ENCODE data around the gene ARID5B. TPM values are rescaled to one million over a fixed set of nuclear protein-coding genes. Genes with fewer than 3 reads are reported as not detected.

The ARID5B gene
- total RNA-seq, 4 donors from 2014 or later: 17.7 to 54.6 (median 34.8) TPM

DNA sequence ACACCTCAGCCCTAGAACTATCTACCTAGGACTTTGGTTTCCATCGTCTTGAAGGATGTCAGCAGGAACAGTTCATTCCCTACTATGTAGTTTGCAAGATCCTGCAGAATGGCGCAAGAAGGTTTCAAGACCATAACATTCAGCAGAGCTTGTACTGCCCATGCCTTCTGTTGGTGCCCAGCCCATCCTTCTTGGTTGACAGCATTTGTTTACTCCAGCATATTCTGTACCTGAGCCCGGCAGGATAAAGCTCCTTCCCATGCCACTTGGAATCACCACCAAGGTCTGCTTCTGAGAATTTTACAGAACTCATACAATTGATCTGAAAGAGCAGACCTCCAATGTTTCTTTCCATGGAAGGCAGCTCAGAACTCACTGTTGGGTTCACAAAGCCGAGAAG is 150.8 kb downstream of the ARID5B start:
- Histone ChIP-seq H3K4me1 (peaks cover 18 to 80% (median 49%) of the 10 kb centered on the region in 4 donors), H3K27ac (peak overlapping the region in 3 of 4 donors; percentile 85 to 91 (median 87)), H3K27me3 (no peaks in the 10 kb centered on the region), H3K36me3 (no peaks in the 10 kb centered on the region), H3K9me3 (no peaks in the 10 kb centered on the region), H3K4me3 (no peak overlapping the region)
- in situ Hi-C loops (cut with MboI; ENCODE audit: low pct_ligation_motif_present in 1 of 4, low pct_unique_long_range_greater_than_20kb in 1 of 4, low sequenced_read_pairs in 3 of 4): no loop called here
- 100% methylated on average over 3 to 4 of the region's 4 CpGs for WGBS, 2 donors (ENCODE audit: low coverage in 1 of 2)
- intact Hi-C loops (cut with DNase I; ENCODE audit: low total_unique reads): no loop called here
- TF ChIP-seq, protein P1, sequence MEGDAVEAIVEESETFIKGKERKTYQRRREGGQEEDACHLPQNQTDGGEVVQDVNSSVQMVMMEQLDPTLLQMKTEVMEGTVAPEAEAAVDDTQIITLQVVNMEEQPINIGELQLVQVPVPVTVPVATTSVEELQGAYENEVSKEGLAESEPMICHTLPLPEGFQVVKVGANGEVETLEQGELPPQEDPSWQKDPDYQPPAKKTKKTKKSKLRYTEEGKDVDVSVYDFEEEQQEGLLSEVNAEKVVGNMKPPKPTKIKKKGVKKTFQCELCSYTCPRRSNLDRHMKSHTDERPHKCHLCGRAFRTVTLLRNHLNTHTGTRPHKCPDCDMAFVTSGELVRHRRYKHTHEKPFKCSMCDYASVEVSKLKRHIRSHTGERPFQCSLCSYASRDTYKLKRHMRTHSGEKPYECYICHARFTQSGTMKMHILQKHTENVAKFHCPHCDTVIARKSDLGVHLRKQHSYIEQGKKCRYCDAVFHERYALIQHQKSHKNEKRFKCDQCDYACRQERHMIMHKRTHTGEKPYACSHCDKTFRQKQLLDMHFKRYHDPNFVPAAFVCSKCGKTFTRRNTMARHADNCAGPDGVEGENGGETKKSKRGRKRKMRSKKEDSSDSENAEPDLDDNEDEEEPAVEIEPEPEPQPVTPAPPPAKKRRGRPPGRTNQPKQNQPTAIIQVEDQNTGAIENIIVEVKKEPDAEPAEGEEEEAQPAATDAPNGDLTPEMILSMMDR (IDR thresholded peaks at IDR 0.05): no peak
- no peak for TF ChIP-seq POLR2A (IDR thresholded peaks at IDR 0.05)
- no peak for TF ChIP-seq POLR2AphosphoS5 (IDR thresholded peaks at IDR 0.05)
- TF ChIP-seq EP300 (IDR thresholded peaks at IDR 0.05; ENCODE audit: low read depth): no peak
- DNase-seq: no peak

DNA sequence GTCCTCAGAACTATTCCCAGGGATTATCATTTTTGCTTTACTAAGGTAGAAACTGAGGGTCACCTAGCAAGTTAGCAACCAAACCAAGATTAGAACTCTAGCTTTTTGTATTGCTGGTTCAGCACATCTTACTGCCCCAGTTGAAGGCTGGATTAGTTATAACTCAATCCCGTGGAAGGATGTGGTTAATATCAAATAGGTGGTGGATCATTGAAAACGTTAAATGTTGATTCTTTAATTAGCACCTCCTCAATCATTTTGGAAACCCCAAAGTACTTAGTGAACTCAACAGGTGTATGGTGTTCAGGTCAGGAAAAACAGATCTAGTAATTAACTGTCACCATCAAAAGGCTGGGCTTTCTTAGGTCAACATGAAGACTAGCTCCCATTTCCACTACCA is 152.4 kb downstream of the ARID5B start:
- TF ChIP-seq, protein P1 (IDR thresholded peaks at IDR 0.05): no peak
- no peak for TF ChIP-seq EP300 (IDR thresholded peaks at IDR 0.05; ENCODE audit: low read depth)
- TF ChIP-seq POLR2A (IDR thresholded peaks at IDR 0.05): no peak
- TF ChIP-seq POLR2AphosphoS5 (IDR thresholded peaks at IDR 0.05): no peak

DNA sequence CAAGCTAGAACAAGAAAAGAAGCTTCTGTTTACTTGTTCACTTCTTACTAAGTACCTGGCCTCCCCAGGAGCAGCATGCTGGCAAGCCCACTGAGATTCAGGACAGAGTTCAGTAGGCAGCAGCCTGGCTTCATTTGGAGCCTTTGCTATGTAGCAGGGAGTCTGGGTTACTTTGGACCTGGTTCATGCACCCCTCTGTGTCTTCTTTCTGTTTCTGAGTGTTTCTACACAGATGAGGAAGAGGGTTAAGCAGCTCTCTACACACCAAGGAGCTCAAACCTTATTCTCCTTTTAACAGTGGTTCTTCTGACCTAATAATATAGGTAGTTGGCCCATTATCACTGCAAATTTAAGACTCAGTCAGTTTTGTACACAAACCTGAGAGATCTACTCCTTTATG is 152.9 kb downstream of the ARID5B start:
- in situ Hi-C loops (cut with MboI; ENCODE audit: low pct_ligation_motif_present in 1 of 4, low pct_unique_long_range_greater_than_20kb in 1 of 4, low sequenced_read_pairs in 3 of 4): no loop called here
- TF ChIP-seq POLR2A (IDR thresholded peaks at IDR 0.05) (no peak), POLR2AphosphoS5 (IDR thresholded peaks at IDR 0.05) (no peak), EP300 (IDR thresholded peaks at IDR 0.05; ENCODE audit: low read depth) (no peak)
- TF ChIP-seq, protein P1 (IDR thresholded peaks at IDR 0.05): no peak
- H3K27ac ChIP-seq: peak overlapping the region; percentile 69 to 91 (median 82)
- H3K4me1 ChIP-seq: peaks cover 17 to 80% (median 51%) of the 10 kb centered on the region in 4 donors
- DNase-seq: no peak
- no peaks in the 10 kb centered on the region for H3K9me3 ChIP-seq
- intact Hi-C loops (cut with DNase I; ENCODE audit: low total_unique reads): no loop called here
- no peaks in the 10 kb centered on the region for H3K36me3 ChIP-seq
- H3K27me3 ChIP-seq: no peaks in the 10 kb centered on the region
- H3K4me3 ChIP-seq: no peak overlapping the region

More for the DNA sequence above, 152.4 kb downstream of the ARID5B start:
- 46% methylated on average over 2 of the region's 2 CpGs; no CpG with 5 or more reads in 1 of the 2 donors for WGBS, 2 donors (ENCODE audit: low coverage in 1 of 2)
- no peaks in the 10 kb centered on the region for H3K27me3 ChIP-seq
- DNase-seq: no peak
- no peaks in the 10 kb centered on the region for H3K36me3 ChIP-seq
- intact Hi-C loops (cut with DNase I; ENCODE audit: low total_unique reads) (no loop called here), in situ Hi-C loops (cut with MboI; ENCODE audit: low pct_ligation_motif_present in 1 of 4, low pct_unique_long_range_greater_than_20kb in 1 of 4, low sequenced_read_pairs in 3 of 4) (no loop called here)
- no peaks in the 10 kb centered on the region for H3K9me3 ChIP-seq
- peak overlapping the region; percentile 69 to 91 (median 82) for H3K27ac ChIP-seq
- H3K4me1 ChIP-seq: peaks cover 14 to 80% (median 49%) of the 10 kb centered on the region in 4 donors
- no peak overlapping the region for H3K4me3 ChIP-seq

DNA sequence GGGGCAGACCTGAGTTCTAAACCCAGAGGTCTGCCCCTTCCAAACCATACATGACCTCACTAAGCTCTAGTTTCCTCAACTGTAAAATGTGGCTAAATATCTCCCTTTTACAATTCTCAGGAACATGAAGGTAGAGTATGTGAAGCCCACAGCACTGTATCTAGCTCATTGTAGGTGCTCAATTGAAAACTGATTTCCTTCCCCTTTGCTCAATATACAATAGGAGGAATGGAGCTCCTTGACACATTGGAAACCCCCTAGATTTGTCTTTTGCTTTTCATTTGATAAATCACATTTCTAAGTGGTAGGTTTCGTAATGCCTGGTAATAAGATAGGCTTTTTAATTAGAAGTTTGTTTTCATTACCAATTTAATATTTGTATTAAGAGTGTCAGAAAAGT is 153.3 kb downstream of the ARID5B start:
- TF ChIP-seq POLR2A (IDR thresholded peaks at IDR 0.05): no peak
- TF ChIP-seq, protein P1 (IDR thresholded peaks at IDR 0.05): no peak
- no peak for TF ChIP-seq EP300 (IDR thresholded peaks at IDR 0.05; ENCODE audit: low read depth)
- no peak for TF ChIP-seq POLR2AphosphoS5 (IDR thresholded peaks at IDR 0.05)
- H3K27me3 ChIP-seq: no peaks in the 10 kb centered on the region
- no peaks in the 10 kb centered on the region for H3K36me3 ChIP-seq
- H3K9me3 ChIP-seq: no peaks in the 10 kb centered on the region
- peaks cover 21 to 80% (median 55%) of the 10 kb centered on the region in 4 donors for H3K4me1 ChIP-seq
- peak overlapping the region; percentile 69 to 91 (median 82) for H3K27ac ChIP-seq
- in situ Hi-C loops (cut with MboI; ENCODE audit: low pct_ligation_motif_present in 1 of 4, low pct_unique_long_range_greater_than_20kb in 1 of 4, low sequenced_read_pairs in 3 of 4) (no loop called here), intact Hi-C loops (cut with DNase I; ENCODE audit: low total_unique reads) (no loop called here)
- no peak for DNase-seq
- no peak overlapping the region for H3K4me3 ChIP-seq
- WGBS, 2 donors (ENCODE audit: low coverage in 1 of 2): 57 to 68% methylated on average over 1 of the region's 1 CpG

All from transverse colon (tissue), 4 donors.